ENCODE results near the gene LRWD1. TPM values are rescaled to one million over a fixed set of nuclear protein-coding genes. Genes with fewer than 3 reads are reported as not detected.

The LRWD1 gene
- polyA plus RNA-seq, 1 of the 3 experiments (the other 2 are of a cell fraction): 53.2 TPM

GRCh38 chr7:102416406-102416805 lies 48.4 kb upstream of the LRWD1 start:
- DNase-seq: no peak
- H3K27me3 ChIP-seq (ENCODE audit: insufficient read depth): no peaks in the 10 kb centered on the region
- H3K4me3 ChIP-seq (ENCODE audit: low read depth in 2 of 2, low read length in 1 of 2): no peak overlapping the region
- H3K4me2 ChIP-seq: no peak overlapping the region
- ChIA-PET CTCF (interaction anchor here (1.3 to 2.9 kb wide), 4 partner anchors 11 to 35 kb away, joined by 3 to 24 read pairs (median 4); no protein-coding TSS in a partner anchor), POLR2A (no interaction called here)
- H3K27ac ChIP-seq (ENCODE audit: low read depth in 2 of 2, low read length in 1 of 2): no peak overlapping the region
- no peaks in the 10 kb centered on the region for H3K9me2 ChIP-seq
- peaks cover 56 to 75% of the 10 kb centered on the region in 2 experiments for H3K36me3 ChIP-seq (replicated peaks in 1 of 2; ENCODE audit: control insufficient read depth in 1 of 2, insufficient read depth in 2 of 2, low read length in 1 of 2)
- peaks cover 0 to 5% of the 10 kb centered on the region in 2 experiments; a peak in 1 of 4 replicates for H3K4me1 ChIP-seq (ENCODE audit: control insufficient read depth in 1 of 2, insufficient read depth in 2 of 2, low read depth in 1 of 2, low read length in 1 of 2)
- 86% methylated on average over 6 of the region's 6 CpGs for WGBS (ENCODE audit: low lambda C conversion rate)
- no peaks in the 10 kb centered on the region for H3K9me3 ChIP-seq
- H4K20me1 ChIP-seq (ENCODE audit: insufficient read depth): peaks cover 12% of the 10 kb centered on the region
- no peak for TF ChIP-seq YY1 (IDR thresholded peaks at IDR 0.05; ENCODE audit: low read depth)
- TF ChIP-seq RCOR1 (IDR thresholded peaks at IDR 0.05; ENCODE audit: low read length): no peak
- no peak for TF ChIP-seq SIN3A (IDR thresholded peaks at IDR 0.05; ENCODE audit: borderline replicate concordance, low read depth, low read length)
- no peak for TF ChIP-seq FOXJ3 (CRISPR knock-in tag; IDR thresholded peaks at IDR 0.05)
- TF ChIP-seq EP300 (IDR thresholded peaks at IDR 0.05; ENCODE audit: borderline replicate concordance in 1 of 2, low read depth in 1 of 2, low read length in 1 of 2): no peak
- TF ChIP-seq, protein P1, sequence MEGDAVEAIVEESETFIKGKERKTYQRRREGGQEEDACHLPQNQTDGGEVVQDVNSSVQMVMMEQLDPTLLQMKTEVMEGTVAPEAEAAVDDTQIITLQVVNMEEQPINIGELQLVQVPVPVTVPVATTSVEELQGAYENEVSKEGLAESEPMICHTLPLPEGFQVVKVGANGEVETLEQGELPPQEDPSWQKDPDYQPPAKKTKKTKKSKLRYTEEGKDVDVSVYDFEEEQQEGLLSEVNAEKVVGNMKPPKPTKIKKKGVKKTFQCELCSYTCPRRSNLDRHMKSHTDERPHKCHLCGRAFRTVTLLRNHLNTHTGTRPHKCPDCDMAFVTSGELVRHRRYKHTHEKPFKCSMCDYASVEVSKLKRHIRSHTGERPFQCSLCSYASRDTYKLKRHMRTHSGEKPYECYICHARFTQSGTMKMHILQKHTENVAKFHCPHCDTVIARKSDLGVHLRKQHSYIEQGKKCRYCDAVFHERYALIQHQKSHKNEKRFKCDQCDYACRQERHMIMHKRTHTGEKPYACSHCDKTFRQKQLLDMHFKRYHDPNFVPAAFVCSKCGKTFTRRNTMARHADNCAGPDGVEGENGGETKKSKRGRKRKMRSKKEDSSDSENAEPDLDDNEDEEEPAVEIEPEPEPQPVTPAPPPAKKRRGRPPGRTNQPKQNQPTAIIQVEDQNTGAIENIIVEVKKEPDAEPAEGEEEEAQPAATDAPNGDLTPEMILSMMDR (IDR thresholded peaks at IDR 0.05): no peak
- no peak for TF ChIP-seq FOSL2 (IDR thresholded peaks at IDR 0.05; ENCODE audit: borderline replicate concordance, low read depth)
- no peak for TF ChIP-seq RAD21 (IDR thresholded peaks at IDR 0.05; ENCODE audit: low read length)
- TF ChIP-seq PBX3 (IDR thresholded peaks at IDR 0.05): no peak
- no peak for TF ChIP-seq RXRA (IDR thresholded peaks at IDR 0.05; ENCODE audit: borderline replicate concordance, low read depth)
- no peak for TF ChIP-seq NFIC (IDR thresholded peaks at IDR 0.05; ENCODE audit: borderline replicate concordance)
- TF ChIP-seq MXI1 (IDR thresholded peaks at IDR 0.05; ENCODE audit: low read depth, low read length): no peak
- TF ChIP-seq, protein P2, sequence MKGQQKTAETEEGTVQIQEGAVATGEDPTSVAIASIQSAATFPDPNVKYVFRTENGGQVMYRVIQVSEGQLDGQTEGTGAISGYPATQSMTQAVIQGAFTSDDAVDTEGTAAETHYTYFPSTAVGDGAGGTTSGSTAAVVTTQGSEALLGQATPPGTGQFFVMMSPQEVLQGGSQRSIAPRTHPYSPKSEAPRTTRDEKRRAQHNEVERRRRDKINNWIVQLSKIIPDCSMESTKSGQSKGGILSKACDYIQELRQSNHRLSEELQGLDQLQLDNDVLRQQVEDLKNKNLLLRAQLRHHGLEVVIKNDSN (IDR thresholded peaks at IDR 0.05; ENCODE audit: borderline replicate concordance, low read depth): no peak
- no peak for TF ChIP-seq TEAD4 (IDR thresholded peaks at IDR 0.05; ENCODE audit: borderline replicate concordance, insufficient read depth)
- H3F3A ChIP-seq (replicated peaks; ENCODE audit: insufficient read depth): no peaks in the 10 kb centered on the region
- no peak overlapping the region for H2AFZ ChIP-seq (ENCODE audit: low read depth)
- no peak overlapping the region for H3K9ac ChIP-seq
- peaks cover 36% of the 10 kb centered on the region for H3K79me2 ChIP-seq (ENCODE audit: insufficient read depth)

DNA sequence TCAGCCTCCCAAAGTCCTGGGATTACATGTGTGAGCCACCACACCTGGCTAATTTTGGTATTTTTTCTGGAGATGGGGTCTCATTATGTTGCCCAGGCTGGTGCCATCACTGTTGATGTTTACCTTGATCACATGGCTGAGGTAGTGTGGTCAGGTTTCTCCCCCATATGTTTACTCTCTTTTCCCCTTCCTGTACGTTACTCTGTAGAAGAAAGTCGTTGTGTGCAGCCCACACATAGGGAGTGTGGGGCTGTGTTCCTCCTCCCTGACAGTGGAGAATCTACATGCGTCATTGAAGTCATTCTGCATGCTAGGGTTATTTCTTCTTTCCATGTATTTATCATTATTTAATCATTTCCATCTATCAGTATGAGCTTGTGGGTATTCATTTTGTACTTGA lies 47.7 kb upstream of the LRWD1 start:
- Histone ChIP-seq H3K4me3 (ENCODE audit: low read depth in 2 of 2, low read length in 1 of 2) (no peak overlapping the region), H3K9me2 (no peaks in the 10 kb centered on the region), H3K4me1 (ENCODE audit: control insufficient read depth in 1 of 2, insufficient read depth in 2 of 2, low read depth in 1 of 2, low read length in 1 of 2) (peaks cover 0 to 5% of the 10 kb centered on the region in 2 experiments; a peak in 1 of 4 replicates), H4K20me1 (ENCODE audit: insufficient read depth) (peaks cover 10% of the 10 kb centered on the region), H2AFZ (ENCODE audit: low read depth) (no peak overlapping the region), H3K27ac (ENCODE audit: low read depth in 2 of 2, low read length in 1 of 2) (no peak overlapping the region), H3K79me2 (ENCODE audit: insufficient read depth) (peaks cover 29% of the 10 kb centered on the region; the same call in 1 of the 2 replicates), H3K9me3 (no peaks in the 10 kb centered on the region), H3F3A (replicated peaks; ENCODE audit: insufficient read depth) (no peaks in the 10 kb centered on the region), H3K4me2 (no peak overlapping the region), H3K9ac (no peak overlapping the region), H3K27me3 (ENCODE audit: insufficient read depth) (no peaks in the 10 kb centered on the region), H3K36me3 (replicated peaks in 1 of 2; ENCODE audit: control insufficient read depth in 1 of 2, insufficient read depth in 2 of 2, low read length in 1 of 2) (peaks cover 54 to 73% of the 10 kb centered on the region in 2 experiments)
- DNase-seq: no peak
- 91% methylated on average over 3 of the region's 3 CpGs for WGBS (ENCODE audit: low lambda C conversion rate)
- ChIA-PET POLR2A (interaction anchor here (0.6 kb wide), 1 partner anchor 229 kb away, joined by 3 read pairs; no protein-coding TSS in a partner anchor), CTCF (no interaction called here)
- TF ChIP-seq GATA2 (CRISPR knock-in tag; IDR thresholded peaks at IDR 0.05) (no peak), MAX (IDR thresholded peaks at IDR 0.05; ENCODE audit: low read depth) (no peak), ZBTB33 (IDR thresholded peaks at IDR 0.05; ENCODE audit: borderline replicate concordance, low read depth) (no peak), FOXM1 (IDR thresholded peaks at IDR 0.05; ENCODE audit: low read depth) (no peak)
- TF ChIP-seq, protein P3, sequence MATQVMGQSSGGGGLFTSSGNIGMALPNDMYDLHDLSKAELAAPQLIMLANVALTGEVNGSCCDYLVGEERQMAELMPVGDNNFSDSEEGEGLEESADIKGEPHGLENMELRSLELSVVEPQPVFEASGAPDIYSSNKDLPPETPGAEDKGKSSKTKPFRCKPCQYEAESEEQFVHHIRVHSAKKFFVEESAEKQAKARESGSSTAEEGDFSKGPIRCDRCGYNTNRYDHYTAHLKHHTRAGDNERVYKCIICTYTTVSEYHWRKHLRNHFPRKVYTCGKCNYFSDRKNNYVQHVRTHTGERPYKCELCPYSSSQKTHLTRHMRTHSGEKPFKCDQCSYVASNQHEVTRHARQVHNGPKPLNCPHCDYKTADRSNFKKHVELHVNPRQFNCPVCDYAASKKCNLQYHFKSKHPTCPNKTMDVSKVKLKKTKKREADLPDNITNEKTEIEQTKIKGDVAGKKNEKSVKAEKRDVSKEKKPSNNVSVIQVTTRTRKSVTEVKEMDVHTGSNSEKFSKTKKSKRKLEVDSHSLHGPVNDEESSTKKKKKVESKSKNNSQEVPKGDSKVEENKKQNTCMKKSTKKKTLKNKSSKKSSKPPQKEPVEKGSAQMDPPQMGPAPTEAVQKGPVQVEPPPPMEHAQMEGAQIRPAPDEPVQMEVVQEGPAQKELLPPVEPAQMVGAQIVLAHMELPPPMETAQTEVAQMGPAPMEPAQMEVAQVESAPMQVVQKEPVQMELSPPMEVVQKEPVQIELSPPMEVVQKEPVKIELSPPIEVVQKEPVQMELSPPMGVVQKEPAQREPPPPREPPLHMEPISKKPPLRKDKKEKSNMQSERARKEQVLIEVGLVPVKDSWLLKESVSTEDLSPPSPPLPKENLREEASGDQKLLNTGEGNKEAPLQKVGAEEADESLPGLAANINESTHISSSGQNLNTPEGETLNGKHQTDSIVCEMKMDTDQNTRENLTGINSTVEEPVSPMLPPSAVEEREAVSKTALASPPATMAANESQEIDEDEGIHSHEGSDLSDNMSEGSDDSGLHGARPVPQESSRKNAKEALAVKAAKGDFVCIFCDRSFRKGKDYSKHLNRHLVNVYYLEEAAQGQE (IDR thresholded peaks at IDR 0.05; ENCODE audit: low read depth, low read length): no peak
